ENCODE measurements around the gene FH.

Gene FH

DNA sequence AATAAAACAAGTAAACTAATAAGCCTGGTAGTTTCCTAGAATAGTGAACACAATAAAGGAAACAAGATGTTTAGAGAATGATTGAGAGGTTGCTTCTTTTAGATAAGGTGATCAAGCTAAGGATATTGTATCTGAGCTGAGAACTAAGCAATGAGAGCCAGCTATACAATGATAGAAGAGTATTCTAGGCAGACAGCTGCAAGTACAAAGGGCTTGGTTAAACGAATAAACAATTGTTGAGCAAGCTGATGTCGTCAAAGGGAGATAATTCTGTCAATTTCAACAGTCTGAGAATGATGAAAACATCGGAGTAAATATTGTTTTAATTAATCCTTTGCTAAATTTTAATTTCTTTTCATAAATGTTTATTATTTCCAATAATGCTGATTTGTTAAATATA is 5.5 kb upstream of the FH start:
- no peak for DNase-seq (ENCODE audit: low read depth in 2 of 2, low spot score in 1 of 2)

DNA sequence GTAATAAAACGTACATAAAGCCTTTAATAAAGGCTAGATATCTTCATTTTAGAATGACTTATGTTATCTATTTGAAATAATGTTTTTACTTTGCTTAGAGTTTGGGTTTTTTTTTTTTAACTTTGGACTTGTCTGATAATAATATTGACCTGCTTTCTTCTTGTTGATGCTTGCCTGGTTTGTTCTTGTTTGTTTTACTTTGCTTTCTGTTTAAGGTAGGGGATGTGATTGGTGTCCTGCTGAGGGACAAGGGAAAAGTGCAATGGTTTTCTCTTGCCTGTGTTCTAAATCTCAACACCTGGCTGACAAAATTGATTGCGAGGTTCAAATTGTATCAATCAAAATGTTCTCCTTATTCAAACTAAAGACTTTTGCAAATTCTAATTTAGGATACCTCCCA is 2.2 kb upstream of the FH start:
- DNase-seq (ENCODE audit: low read depth in 2 of 2, low spot score in 1 of 2): no peak

DNA sequence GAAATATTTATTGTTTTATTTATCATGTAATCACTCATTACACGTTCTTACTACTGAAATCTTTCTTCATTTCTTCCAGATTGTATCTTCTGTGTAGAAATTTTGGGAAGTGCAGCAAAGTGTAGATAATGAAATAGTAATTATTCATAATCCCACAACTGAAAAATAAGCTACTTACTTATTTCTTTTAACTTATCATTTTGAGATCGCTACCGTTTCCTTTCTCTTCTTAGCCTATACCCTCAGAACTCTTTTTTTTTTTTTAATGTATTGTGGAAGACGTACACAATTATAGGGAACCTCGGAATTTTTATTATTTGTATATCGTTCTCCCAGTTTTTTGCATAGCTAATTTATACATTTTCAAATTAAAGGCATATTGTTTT is 518 bp upstream of the FH start:
- no peak for DNase-seq (ENCODE audit: low read depth in 2 of 2, low spot score in 1 of 2)

DNA sequence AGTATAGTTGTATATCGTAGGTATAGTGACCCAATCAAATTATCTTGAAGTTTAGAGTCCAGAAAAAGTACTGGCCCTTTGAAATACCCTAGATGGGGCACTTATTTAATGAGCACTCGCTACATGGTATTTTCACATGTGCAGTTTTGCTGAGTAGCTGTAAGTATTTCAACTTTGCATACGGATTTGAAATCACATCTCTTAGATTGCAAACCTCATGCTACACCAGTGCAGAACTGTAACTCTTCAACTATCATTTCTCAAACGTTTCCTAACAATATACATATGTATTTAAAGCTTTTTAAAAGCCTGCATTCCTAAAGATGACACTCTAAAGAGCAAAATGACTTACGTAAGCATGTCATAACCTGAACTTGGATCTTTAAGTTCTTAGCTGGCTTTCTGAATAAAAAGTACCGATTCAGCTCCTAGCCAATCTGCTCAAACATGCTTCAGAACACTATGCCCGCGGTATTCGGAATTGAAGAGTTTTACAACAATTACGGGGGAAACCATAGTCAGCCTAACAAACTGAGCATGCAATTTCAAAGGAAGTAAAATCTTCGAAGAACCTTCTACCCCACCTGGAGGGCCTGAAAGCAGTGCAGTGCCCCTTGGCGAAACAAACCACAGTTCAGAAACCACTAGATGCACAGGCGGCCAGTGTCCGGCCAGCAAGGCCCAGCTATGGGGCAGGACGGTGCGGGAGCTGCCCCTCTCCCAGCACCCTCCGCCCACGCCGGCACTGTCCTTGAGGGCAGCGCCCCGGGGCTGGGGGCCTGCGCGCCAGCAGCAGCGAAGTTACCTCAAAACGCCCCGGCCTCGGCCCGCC is 863 bp downstream of the FH start:
- DNase-seq (ENCODE audit: low read depth in 2 of 2, low spot score in 1 of 2): peak in 1 of 2 donors; percentile 6

DNA sequence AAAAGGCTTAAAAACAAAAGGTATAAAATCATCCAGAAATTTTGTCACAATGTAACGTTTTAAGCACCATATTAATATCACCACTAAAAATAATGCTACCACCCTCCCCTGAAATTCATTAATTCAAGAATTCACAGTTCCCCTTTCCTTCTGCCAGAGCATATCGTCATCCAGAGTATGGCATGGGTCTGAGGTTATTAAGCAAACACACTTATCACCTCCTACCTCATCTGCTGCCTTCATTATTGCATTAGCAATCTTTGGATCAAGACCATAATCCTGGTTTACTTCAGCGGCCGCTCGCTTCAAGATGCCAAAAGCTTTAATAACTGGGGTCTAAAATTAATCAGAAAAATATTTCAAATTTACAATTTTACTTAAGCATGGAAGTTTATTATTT is 6.2 kb downstream of the FH start:
- no peak for DNase-seq (ENCODE audit: low read depth in 2 of 2, low spot score in 1 of 2)

DNA sequence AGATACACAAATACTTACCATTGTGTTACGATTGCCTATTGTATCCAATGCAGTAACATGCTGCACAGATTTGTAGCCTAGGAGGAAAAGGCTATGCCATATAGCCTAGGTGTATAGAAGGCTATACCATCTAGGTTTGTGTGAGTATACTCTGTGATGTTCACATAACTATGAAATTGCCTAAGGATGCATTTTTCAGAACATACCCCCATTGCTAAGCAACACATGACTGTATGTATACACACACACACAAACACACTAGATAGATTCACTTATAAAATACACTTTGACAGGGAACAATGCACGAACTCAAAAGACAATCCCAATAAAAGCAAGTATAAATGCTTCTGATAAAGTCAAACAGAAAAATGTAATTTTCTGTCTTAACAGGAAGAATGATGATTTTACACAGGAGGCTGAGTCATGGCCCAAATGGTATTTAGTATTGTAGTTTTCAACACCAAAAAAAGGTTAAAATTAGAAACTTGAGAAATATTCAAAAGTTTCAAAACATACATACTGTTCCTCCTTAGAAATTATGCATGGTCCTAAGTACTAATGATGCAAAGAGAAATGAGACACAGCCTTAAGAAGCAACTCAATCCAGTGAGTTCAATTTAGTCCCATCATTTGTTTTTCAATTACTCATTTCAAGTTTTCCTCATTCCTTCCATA is 12.2 kb downstream of the FH start:
- no peak for DNase-seq (ENCODE audit: low read depth in 2 of 2, low spot score in 1 of 2)

DNA sequence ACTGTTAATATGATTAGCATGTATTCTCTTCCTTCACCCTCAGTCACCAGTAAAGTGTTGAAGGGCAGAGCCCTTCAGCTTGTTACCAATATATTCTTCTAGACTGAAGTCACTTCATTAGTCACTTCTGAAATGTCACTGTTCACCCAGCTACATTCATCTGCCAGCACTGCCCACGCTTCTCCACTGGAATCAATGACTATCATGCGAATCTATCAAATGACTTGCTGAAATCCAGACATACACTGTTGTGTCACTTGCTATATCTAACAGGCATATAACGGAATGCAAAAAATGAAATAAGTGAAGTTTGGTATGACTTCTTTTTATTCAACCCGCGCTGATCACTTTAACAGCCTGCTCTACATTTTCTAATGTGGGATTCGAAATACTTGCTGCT is 16.1 kb downstream of the FH start:
- DNase-seq (ENCODE audit: low read depth in 2 of 2, low spot score in 1 of 2): no peak

DNA sequence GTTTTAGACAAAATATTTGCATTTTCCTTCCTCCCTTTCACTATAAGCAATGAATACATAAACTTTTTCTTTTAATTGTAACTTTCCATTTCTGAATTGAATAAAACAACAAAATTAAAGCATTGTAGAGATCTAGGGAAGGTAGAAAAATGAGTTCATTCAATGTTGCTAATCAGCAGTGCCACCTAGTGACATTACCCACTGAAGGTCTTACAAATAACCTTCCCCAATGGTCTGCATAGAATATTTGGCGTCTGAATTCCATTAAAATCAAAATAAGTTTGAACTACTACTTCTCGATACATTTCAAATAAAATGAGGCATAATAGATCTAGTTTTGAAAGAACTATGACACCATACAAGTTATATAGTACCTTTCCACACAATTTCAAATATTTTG is 19.6 kb downstream of the FH start:
- no peak for DNase-seq (ENCODE audit: low read depth in 2 of 2, low spot score in 1 of 2)

DNA sequence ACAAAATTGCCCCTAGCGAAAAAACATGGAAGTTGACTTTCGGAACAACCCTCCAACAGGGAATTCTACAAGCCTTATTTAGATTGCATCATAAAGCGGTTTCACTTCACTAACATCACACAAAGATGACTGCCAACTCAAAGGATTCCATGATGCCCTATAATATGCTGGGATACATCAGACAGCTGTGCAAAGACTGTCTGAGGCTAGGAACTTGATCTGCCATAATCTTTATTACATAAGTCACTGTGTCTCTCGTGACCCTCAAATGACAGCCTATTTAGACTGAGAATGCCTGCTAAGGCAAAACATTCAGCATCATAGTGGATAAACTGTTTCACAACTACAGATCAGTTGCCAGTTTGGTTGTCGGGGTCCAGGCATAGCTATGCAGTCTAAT is 23.8 kb downstream of the FH start:
- no peak for DNase-seq (ENCODE audit: low read depth in 2 of 2, low spot score in 1 of 2)

DNA sequence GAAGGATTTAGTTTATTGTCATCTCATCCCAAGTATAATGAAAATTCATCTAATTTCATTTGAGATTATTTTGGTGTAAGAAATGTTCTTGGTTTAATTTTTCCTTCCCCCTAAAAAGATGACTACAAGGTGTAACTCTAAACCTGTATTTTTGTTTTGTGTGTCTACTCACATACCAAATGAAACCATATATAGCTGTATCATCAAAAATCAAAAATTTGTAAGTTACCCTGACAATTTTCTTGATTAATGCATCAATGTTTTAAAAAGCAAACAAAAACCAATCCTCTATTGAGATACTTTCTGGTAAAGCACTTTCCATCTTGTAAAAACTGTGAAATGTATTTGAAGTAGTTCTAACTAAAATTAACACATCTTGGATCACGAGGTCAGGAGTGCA is 30.8 kb downstream of the FH start:
- no peak for DNase-seq (ENCODE audit: low read depth in 2 of 2, low spot score in 1 of 2)

DNA sequence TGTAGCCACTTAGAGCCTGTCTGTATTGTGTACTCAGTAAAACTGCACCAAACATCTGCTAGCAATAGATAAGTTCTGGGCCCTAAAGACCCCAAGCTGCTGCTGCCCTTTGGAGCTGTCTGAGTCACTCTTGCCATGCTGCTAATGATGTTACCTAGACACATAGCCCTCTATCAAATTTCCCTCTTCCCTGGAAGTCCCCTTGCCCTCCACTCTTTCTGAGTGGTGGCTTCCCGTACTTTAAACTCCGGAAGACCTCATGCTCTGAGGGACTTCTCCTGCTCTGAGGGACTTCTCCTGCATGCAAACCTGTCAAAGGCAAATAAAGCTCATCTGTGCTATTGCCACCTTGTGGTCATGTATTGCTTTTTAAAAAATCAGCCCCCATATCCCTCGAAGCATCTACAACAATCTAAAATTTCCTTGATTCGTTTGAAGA is 34.0 kb downstream of the FH start:
- no peak for DNase-seq (ENCODE audit: low read depth in 2 of 2, low spot score in 1 of 2)

DNA sequence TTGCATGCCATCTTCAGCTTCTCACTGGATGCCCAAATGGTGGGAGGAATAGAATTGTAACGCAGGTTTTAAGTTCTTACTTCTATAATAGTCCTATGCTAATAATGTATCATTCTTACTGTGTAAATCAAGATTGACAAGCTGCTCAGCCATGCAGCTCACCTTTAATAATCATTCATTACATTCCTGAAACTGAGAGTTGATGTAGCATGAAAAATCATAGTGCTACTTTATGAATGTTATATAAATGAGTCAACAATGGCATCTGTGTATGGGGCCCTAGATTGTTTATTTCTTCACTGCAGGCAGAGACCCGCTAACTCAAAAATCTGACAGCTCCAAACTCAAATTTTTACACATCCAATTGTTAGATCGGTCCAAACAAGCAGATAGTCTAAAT is 34.4 kb downstream of the FH start:
- no peak for DNase-seq (ENCODE audit: low read depth in 2 of 2, low spot score in 1 of 2)

DNA sequence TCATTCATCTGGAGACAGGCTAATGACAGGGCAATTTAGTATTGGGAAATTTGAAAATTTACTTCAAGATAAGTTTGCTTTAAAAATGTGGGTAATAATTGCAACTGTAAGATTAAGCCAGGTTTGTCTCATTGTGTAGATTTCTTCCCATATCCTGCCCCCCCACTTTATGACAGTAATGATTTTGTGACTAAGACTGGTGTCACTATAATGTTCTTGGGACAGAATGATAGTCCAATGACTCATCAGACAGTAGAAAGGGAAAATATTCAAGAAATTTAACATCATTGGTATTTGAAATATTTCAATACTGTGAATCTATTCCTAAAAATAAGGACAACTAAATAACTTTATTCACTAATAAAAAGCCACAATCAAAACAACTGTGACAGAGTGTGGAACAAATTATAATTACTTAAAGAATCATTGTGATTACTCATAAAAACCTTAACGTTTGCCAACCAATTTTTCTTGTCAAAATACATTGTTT is 36.7 kb downstream of the FH start:
- DNase-seq (ENCODE audit: low read depth in 2 of 2, low spot score in 1 of 2): no peak

DNA sequence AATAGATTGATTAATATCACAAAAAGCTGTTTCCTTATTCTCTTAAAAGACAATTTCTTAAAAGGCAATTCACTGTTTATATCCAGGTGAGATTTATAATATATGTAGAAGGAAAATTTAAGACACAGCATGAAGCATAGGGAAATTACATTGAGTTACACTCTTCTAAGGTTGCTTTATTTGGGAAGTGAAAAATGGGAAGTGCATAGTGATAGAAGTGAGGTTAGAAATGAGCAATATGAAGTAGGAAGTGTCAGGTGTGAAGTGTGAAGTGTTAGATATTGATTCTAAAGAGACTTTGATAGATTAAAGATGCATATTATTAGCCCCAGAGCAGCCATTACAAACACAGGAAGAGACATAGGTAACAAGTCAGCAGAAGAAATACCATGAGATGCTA is 40.3 kb downstream of the FH start:
- no peak for DNase-seq (ENCODE audit: low read depth in 2 of 2, low spot score in 1 of 2)

DNA sequence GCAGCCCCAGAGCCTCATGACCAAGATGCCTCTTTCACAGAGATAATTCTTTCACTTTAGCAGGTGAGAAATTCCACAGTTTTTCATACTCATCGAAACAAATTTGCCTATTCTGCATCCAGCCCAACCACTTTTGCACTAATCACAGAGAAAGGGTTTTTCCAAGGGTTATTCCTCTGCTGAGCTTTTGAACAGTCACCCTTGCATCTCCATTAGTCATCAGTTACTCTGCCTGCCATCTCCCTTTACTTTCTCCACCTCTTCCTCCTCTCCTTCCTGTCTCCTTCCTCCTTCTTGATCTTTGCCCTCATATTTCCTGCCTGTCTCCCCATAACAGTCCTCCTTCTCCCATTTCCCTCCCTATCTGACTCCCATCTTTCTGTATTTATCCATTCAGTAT is 43.9 kb downstream of the FH start:
- DNase-seq (ENCODE audit: low read depth in 2 of 2, low spot score in 1 of 2): no peak

DNA sequence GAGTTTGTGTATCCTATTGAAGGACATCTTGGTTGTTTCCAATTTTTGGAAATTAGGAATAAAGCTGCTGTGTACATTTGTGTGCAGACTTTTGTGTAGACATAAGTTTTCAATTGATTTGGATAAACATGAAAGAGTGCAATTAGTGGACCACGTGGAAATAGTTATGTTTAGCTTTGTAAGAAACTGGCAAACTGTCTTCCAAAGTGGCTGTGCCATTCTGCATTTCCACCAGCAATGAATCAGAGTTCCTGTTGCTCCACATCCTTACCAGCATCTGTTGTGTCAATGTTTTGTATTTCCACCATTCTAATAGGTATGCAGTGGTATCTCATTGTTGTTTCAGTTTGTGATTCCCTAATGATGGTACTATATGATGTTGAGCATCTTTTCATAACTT is 46.5 kb downstream of the FH start:
- no peak for DNase-seq (ENCODE audit: low read depth in 2 of 2, low spot score in 1 of 2)

DNA sequence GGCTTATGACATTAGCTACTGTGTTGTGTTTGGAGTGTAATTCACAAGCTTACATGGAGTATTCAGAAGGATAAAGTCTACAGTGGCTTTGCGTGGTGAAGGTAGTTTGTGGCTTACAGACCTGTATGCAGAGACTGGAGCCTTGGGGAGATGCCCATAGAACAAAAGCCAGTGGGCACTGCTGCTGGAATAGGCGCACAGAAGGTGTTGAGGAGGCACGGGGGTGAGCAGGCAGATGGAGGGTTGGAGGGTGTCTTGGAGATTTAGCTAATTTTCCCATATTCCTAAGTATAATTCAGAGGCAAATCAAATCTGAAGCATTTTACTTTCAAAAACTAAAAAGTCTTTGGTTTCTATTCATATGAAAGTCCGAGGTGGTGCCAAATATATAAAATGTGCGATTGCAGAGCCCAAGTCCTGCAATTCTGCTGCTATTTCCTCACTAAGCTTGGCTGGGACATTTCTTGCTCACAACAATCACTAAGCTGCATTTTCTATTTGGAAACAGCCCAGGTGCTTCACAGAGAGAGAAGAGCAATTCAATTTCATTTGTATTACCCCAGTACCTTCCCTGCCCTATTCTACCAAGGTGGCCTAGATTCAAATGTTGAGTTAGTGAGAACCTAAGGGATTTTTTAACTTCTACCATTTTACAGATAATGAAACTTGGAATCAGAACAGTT is 48.5 kb downstream of the FH start:
- no peak for DNase-seq (ENCODE audit: low read depth in 2 of 2, low spot score in 1 of 2)

DNA sequence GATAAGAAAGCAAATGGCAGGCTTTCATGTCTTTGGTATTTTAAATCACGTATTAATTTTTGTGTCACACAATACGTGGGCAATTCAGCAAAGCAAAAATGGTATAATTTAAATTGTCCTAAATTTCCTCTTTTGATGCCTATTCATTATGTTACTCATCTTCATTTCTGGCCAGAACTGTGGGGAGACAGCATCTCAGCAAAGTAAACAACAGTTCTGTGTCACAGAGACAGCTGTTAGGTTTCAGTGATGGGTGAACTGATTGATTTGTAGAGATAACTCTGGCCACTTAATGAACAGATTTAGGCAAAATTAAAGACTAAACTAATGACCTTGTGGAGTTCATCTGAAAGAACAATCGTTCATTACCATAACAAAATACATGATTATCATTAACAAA is 49.2 kb downstream of the FH start:
- no peak for DNase-seq (ENCODE audit: low read depth in 2 of 2, low spot score in 1 of 2)

DNA sequence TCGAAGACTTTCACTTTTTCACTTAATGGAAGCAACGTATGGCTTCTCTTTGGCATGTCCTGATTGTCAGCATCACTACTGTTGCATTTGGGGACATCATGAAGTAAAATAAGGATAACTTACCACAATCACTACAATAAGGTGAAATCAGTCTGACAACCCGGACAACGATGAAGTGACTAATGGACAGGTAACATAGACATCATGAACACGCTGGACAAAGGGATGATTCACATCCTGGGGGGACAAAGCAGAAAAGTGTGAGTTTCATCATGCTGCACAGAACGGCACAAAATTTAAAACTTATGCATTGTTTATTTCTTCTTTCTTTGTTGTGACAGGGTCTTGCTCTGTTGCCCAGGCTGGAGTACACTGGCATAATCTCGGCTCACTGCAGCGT is 53.9 kb downstream of the FH start:
- DNase-seq (ENCODE audit: low read depth in 2 of 2, low spot score in 1 of 2): no peak

DNA sequence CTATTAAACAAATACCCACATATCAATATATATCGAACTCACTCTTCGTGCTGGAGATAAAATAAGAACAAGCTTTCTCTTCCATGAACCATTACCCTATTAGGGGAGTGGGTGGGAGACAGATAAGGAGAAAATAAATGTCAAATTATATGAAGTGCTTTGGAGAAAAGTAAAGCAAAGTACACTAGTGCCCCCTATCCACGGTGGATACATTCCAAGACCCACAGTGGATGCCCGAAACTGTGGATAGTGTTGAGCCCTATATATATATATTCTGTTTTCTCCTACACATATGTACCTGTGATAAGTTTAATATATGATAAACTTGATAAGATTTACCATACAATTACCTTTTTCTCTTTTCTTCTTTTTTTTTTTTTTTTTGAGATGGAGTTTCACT is 54.6 kb downstream of the FH start:
- no peak for DNase-seq (ENCODE audit: low read depth in 2 of 2, low spot score in 1 of 2)

DNA sequence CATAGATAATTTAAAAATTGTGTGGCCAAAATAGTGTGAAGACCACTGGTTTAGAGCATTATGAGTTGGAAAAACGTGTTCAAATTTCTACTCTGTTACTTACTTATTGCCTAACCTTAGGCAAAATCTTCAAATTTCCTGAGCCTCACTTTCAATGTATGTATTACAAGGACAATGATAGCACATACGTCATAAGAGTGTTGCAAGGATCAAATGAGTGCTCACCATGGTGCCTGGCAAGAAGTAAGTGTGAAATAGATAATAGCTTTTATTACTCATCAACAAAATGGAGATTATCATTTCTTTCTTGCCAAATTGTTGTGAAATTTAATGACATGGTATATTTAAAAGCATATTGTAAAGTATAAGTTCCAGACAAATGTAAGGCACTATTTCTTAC is 57.2 kb downstream of the FH start:
- no peak for DNase-seq (ENCODE audit: low read depth in 2 of 2, low spot score in 1 of 2)
